Right atrium auricular region (tissue), 2 donors: Measurements from ENCODE around the gene ARSK. TPM values are rescaled to one million over a fixed set of nuclear protein-coding genes. Genes with fewer than 3 reads are reported as not detected.

Experiments used
- DNase-seq: peaks from one replicate; pipeline ENCODE4 v3.0.0-alpha.2; 2019; ENCODE audit warnings: low spot score
- H3K27ac ChIP-seq, 2 donors: fragments of 200-600 bp; sonication (generic); 1 replicate in 1 of 2; 2 replicates in 1 of 2; pipeline ENCODE4 v1.5.1; 2016 to 2019
- H3K27me3 ChIP-seq, 2 donors: fragments of 200-600 bp; sonication (generic); one replicate each; pipeline versions ENCODE4 v1.5.1 to v1.6.0; 2017 to 2019
- H3K36me3 ChIP-seq: fragments of 200-600 bp; sonication (generic); one replicate; pipeline ENCODE4 v1.5.1; 2016
- H3K4me1 ChIP-seq, 2 donors: fragments of 200-600 bp; sonication (generic); one replicate each; pipeline versions ENCODE4 v1.5.1 to v1.6.0; 2017 to 2019
- H3K4me3 ChIP-seq, 2 donors: fragments of 200-600 bp; sonication (generic); 1 replicate in 1 of 2; 2 replicates in 1 of 2; pipeline ENCODE4 v1.5.1; 2017 to 2019; ENCODE audit warnings: mild to moderate bottlenecking in 1 of 2, moderate library complexity in 1 of 2
- H3K9me3 ChIP-seq, 2 donors: fragments of 200-600 bp; sonication (generic); one replicate each; pipeline ENCODE4 v1.5.1; 2019
- CTCF ChIP-seq, 2 donors: fragments of 200-600 bp; sonication (generic); IDR thresholded peaks; one replicate each; pipeline ENCODE4 v1.5.1; 2019; ENCODE audit warnings: antibody characterized with exemption in 2 of 2
- total RNA-seq, 2 donors: library from RNA; depleted of rRNA; stranded (reverse); fragments of >200 nt; gene quantifications; one replicate each; pipeline ENCODE4 v1.1.0, GENCODE V29; 2016

Gene ARSK
- total RNA-seq, 2 donors from 2014 or later, result 3.7 to 6.0 TPM

GRCh38 chr5:95583992-95584391 is 29.1 kb downstream of the ARSK start:
- Histone ChIP-seq H3K27me3 (no peaks in the 10 kb centered on the region), H3K36me3 (no peaks in the 10 kb centered on the region), H3K4me3 (no peak overlapping the region), H3K9me3 (no peaks in the 10 kb centered on the region), H3K27ac (no peak overlapping the region), H3K4me1 (no peaks in the 10 kb centered on the region)
- no peak for TF ChIP-seq CTCF (IDR thresholded peaks at IDR 0.05)
- no peak for DNase-seq

- Histone ChIP-seq H3K36me3 (no peaks in the 10 kb centered on the region), H3K9me3 (no peaks in the 10 kb centered on the region), H3K27ac (no peak overlapping the region), H3K4me1 (no peaks in the 10 kb centered on the region), H3K4me3 (no peak overlapping the region), H3K27me3 (no peaks in the 10 kb centered on the region)
- DNase-seq, result no peak
- TF ChIP-seq CTCF (IDR thresholded peaks at IDR 0.05), result no peak
Measured at GRCh38 chr5:95590880-95591279, 36.0 kb downstream of the ARSK start.

- H3K4me1 ChIP-seq, result no peaks in the 10 kb centered on the region
Measured at GRCh38 chr5:95591490-95591901, 36.6 kb downstream of the ARSK start.

GRCh38 chr5:95595289-95595931 is 40.5 kb downstream of the ARSK start:
- TF ChIP-seq CTCF (IDR thresholded peaks at IDR 0.05), result no peak
- Histone ChIP-seq H3K36me3 (no peaks in the 10 kb centered on the region), H3K4me3 (no peak overlapping the region), H3K9me3 (no peaks in the 10 kb centered on the region), H3K27me3 (no peaks in the 10 kb centered on the region), H3K27ac (no peak overlapping the region), H3K4me1 (no peaks in the 10 kb centered on the region)
- DNase-seq, result no peak

More at GRCh38 chr5:95591490-95591901, 36.6 kb downstream of the ARSK start:
- H3K27me3 ChIP-seq, result no peaks in the 10 kb centered on the region
- no peaks in the 10 kb centered on the region for H3K9me3 ChIP-seq
- no peak for TF ChIP-seq CTCF (IDR thresholded peaks at IDR 0.05)
- no peak overlapping the region for H3K4me3 ChIP-seq
- no peaks in the 10 kb centered on the region for H3K36me3 ChIP-seq
- H3K27ac ChIP-seq, result no peak overlapping the region
- DNase-seq, result no peak

GRCh38 chr5:95599252-95599651 is 44.4 kb downstream of the ARSK start:
- Histone ChIP-seq H3K36me3 (no peaks in the 10 kb centered on the region), H3K27ac (no peak overlapping the region), H3K27me3 (no peaks in the 10 kb centered on the region), H3K9me3 (no peaks in the 10 kb centered on the region), H3K4me1 (peaks cover 0 to 7% of the 10 kb centered on the region in 2 donors), H3K4me3 (no peak overlapping the region)
- no peak for DNase-seq
- no peak for TF ChIP-seq CTCF (IDR thresholded peaks at IDR 0.05)

- DNase-seq, result no peak
Measured at GRCh38 chr5:95600557-95600956, 45.7 kb downstream of the ARSK start.

More at GRCh38 chr5:95600557-95600956, 45.7 kb downstream of the ARSK start:
- Histone ChIP-seq H3K4me3 (no peak overlapping the region), H3K36me3 (no peaks in the 10 kb centered on the region), H3K4me1 (peaks cover 0 to 7% of the 10 kb centered on the region in 2 donors), H3K27me3 (no peaks in the 10 kb centered on the region), H3K27ac (no peak overlapping the region), H3K9me3 (no peaks in the 10 kb centered on the region)
- TF ChIP-seq CTCF (IDR thresholded peaks at IDR 0.05), result no peak
